Effector memory CD4-positive, alpha-beta T cell (primary cell): ENCODE results near the gene MAP3K5.

Experiments
- DNase-seq, 3 donors: peaks; one replicate each; pipeline ENCODE4 v3.0.0-alpha.2; 2020
- H3K27ac ChIP-seq: 2 replicates; pipeline ENCODE4 v1.7.0; 2013; ENCODE audit warnings: mild to moderate bottlenecking, low read length, moderate library complexity; ENCODE audit not compliant: insufficient read depth, poor library complexity, severe bottlenecking
- H3K27me3 ChIP-seq: replicated peaks from 2 replicates; pipeline ENCODE4 v1.7.0; 2013; ENCODE audit warnings: mild to moderate bottlenecking, low read length; ENCODE audit not compliant: insufficient read depth, control insufficient read depth, poor library complexity, severe bottlenecking
- H3K36me3 ChIP-seq: 2 replicates; pipeline ENCODE4 v1.7.0; 2013; ENCODE audit warnings: mild to moderate bottlenecking, low read length, moderate library complexity; ENCODE audit not compliant: control insufficient read depth, insufficient read depth
- H3K4me1 ChIP-seq: 2 replicates; pipeline ENCODE4 v1.7.0; 2013; ENCODE audit warnings: low read length, mild to moderate bottlenecking; ENCODE audit not compliant: control insufficient read depth, insufficient read depth, poor library complexity, severe bottlenecking
- H3K4me3 ChIP-seq: 2 replicates; pipeline ENCODE4 v1.7.0; 2013; ENCODE audit warnings: low read length, low read depth, mild to moderate bottlenecking; ENCODE audit not compliant: insufficient read depth, poor library complexity, severe bottlenecking
- H3K9me3 ChIP-seq: 2 replicates; pipeline ENCODE4 v1.7.0; 2013; ENCODE audit warnings: mild to moderate bottlenecking, low read length, moderate library complexity; ENCODE audit not compliant: control insufficient read depth

The MAP3K5 gene

DNA sequence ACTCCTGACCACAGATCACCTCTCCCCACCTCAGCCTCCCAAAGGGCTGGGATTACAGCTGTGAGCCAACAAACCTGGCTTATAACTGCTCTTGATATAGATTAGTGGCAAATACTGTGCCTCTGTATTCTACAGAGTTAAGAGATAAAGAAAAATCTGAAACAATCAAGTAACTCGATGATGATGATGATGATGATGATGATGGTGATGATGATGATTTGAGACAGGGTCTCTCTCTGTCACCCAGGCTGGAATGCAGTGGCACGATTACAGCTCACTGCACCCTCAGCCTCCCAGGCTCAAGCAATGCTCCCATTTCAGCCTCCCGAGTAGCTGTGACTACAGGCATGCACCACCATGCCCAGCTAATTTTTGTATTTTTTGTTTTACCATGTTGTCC lies 175.8 kb downstream of the MAP3K5 start:
- no peak overlapping the region for H3K4me3 ChIP-seq
- no peaks in the 10 kb centered on the region for H3K4me1 ChIP-seq
- H3K27me3 ChIP-seq, result no peaks in the 10 kb centered on the region
- H3K36me3 ChIP-seq, result peaks cover 41% of the 10 kb centered on the region
- no peak for DNase-seq
- H3K9me3 ChIP-seq, result no peaks in the 10 kb centered on the region
- H3K27ac ChIP-seq, result no peak overlapping the region

DNA sequence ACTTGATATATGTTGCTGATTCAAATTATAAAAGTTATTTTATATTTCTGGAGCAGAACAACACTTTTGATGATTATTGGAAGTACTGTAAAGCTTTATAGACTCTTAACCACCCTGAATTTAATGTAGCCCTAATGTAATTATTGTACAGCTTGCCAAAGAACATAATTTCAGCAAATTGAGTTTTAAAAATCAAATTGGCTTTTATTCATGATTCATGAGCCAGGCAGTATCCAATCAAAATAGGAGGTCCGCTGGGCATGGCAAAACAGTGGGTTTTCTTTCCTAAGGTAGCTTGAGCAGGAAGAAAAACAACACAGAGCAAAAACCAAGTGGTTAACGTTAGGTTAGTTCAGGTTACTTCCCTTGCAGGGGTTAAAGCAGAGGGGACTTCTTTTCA lies 177.3 kb downstream of the MAP3K5 start:
- Histone ChIP-seq H3K9me3 (no peaks in the 10 kb centered on the region), H3K4me1 (no peaks in the 10 kb centered on the region), H3K4me3 (no peak overlapping the region), H3K27me3 (no peaks in the 10 kb centered on the region), H3K36me3 (peaks cover 32% of the 10 kb centered on the region), H3K27ac (no peak overlapping the region)
- no peak for DNase-seq

DNA sequence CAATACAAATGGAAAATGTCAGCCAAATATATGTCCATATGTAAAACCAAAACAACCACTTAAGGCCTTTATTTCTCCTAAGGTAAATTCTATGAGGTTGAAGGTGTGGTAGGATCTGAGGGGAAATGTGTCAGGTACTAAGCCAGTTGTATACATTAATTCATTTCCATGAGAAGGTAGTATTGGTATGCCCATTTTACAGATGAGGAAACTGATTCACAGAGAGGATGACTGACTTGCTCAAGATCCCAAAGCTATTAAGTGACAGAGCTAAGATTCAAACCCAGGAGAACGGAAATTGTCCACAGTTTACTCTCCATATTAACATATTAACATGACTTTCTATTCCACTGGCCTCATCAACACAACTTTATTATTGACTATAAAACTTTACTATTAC lies 177.9 kb downstream of the MAP3K5 start:
- no peaks in the 10 kb centered on the region for H3K4me1 ChIP-seq
- H3K36me3 ChIP-seq, result peaks cover 26% of the 10 kb centered on the region
- no peak for DNase-seq
- no peaks in the 10 kb centered on the region for H3K9me3 ChIP-seq
- no peak overlapping the region for H3K27ac ChIP-seq
- H3K27me3 ChIP-seq, result no peaks in the 10 kb centered on the region
- H3K4me3 ChIP-seq, result no peak overlapping the region

DNA sequence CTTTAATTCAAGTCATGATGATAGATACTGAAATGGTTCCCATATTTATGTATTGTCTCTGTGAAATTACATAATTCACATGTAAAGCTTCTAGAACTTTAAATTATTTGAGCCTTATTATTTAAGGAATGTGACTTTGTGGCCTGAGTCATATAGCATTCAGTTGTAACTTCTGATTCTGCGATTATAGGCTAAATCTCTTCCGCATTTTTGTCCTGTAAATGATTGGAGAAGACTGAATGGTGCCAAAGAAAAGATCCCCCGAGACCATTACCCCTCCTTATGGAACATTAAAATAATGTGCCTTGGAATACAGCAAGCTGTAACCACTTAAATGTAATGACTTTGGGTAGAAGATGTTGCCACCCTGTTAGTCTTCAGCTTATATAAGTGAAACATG lies 178.8 kb downstream of the MAP3K5 start:
- no peaks in the 10 kb centered on the region for H3K4me1 ChIP-seq
- no peak overlapping the region for H3K27ac ChIP-seq
- no peaks in the 10 kb centered on the region for H3K27me3 ChIP-seq
- H3K4me3 ChIP-seq, result no peak overlapping the region
- no peak for DNase-seq
- peaks cover 19% of the 10 kb centered on the region for H3K36me3 ChIP-seq
- H3K9me3 ChIP-seq, result no peaks in the 10 kb centered on the region

DNA sequence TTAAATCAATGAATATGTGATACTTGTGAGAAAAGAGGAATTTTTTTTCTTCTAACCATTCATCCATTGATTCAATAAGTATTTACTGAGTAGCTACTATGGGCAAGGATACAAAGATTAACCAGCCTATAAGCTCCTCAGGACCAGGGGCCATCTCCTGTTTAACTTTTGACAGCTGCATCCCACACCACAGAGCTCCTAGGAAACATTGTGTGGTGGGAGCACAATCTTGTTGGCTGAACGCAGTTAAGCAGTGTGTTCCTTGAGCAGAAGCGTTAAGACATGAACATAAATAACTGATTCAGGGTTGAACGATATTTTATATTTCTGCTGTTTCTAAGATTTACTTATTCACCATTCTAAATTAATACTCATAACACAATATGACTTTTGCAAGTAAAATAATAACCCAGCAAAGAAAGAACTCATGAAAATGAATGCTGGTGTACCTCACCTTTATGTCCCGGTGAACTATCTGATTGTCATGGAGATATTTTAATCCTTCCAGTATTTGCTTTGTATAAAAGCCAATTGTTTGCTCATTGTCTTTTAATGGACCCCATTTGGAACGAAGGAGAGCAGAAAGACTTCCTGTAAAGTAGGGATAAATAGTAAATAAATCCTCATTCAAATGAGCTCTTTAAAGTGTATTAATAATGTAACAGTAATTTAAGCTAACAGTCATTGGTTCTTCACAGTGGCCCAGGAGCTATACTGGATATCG lies 179.4 kb downstream of the MAP3K5 start:
- Histone ChIP-seq H3K9me3 (no peaks in the 10 kb centered on the region), H3K27ac (no peak overlapping the region), H3K4me1 (no peaks in the 10 kb centered on the region), H3K4me3 (no peak overlapping the region), H3K27me3 (no peaks in the 10 kb centered on the region), H3K36me3 (peaks cover 19% of the 10 kb centered on the region)
- DNase-seq, result no peak

DNA sequence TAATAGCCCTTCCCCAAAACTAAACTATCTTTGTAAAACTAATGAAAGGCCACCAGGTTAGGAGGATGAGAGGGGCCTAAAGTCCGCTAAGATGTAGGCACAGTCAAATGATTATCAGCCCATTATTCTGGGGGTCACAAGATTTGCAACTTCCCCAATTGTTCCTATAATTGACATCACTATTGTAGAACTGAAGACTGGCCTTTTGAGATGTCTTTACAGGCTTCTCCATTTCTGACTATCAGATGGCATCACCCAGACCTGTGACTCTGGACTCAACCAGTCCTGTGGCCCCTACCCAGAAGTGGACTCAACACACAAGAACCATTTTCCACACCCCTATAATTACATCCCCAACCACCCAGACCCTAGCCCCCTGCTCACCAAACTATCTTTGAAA lies 180.5 kb downstream of the MAP3K5 start:
- Histone ChIP-seq H3K9me3 (no peaks in the 10 kb centered on the region), H3K36me3 (peaks cover 19% of the 10 kb centered on the region), H3K27ac (no peak overlapping the region)

DNA sequence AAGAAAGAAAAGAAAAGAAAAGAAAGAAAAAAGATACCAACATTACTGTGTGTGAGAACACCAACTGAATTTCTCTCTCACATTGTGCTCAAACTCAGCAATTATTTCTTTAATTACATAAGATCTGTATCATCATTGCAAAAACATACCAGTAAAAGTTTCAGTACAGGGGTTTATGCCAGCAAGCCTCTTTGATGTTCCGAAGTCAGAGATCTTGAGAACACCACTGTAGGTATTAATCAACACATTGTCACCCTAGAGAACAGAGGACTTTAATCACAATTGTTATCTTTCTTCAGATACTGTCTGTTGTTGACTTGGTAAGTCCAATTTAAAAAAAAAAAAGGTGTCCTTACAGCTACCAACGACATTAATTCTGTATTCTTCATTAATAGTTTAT lies 181.1 kb downstream of the MAP3K5 start:
- Histone ChIP-seq H3K27ac (no peak overlapping the region), H3K27me3 (no peaks in the 10 kb centered on the region), H3K9me3 (no peaks in the 10 kb centered on the region), H3K36me3 (peaks cover 19% of the 10 kb centered on the region), H3K4me3 (no peak overlapping the region), H3K4me1 (no peaks in the 10 kb centered on the region)
- DNase-seq, result no peak

More for the DNA sequence above, 180.5 kb downstream of the MAP3K5 start:
- DNase-seq, result no peak
- no peaks in the 10 kb centered on the region for H3K4me1 ChIP-seq
- no peak overlapping the region for H3K4me3 ChIP-seq
- H3K27me3 ChIP-seq, result no peaks in the 10 kb centered on the region

DNA sequence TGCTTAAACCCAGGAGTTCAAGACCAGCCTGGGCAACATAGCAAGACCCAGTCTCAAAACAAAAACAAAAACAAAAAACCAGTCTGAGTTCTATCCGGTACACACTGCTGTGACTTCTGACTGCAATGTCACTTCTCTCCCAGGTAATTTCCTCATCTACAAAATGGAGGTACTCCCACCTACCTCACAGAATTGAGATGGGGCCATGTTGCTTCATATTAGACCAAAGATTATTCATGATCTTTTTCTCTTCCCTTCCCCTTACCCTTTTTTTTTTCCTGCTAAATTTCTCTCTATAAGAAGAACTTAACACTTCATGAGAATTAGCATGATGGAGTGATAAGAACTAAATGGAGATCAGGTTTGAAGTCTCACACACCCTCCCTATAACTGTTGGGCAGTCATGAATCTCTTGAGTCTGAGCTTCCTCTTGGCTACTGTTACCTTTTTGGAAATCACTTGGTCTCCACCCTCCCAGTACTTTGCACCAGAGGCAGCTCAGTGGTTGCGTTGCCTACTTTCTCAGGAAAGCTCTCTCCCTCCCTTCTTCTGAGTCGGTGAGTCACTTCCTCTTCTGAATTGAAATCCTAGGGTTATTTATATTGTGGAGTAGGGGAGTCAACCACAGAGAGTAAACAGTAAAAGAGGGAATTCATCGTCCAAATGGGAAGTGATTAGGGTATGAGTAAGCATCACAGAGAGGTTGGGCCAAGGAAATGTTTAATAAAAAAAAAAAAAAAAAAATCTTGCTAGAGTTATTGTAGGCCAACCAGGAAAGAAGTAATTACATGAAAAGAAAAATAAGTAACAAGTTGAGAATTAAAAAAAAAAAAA lies 182.2 kb downstream of the MAP3K5 start:
- Histone ChIP-seq H3K36me3 (peaks cover 26% of the 10 kb centered on the region), H3K27me3 (no peaks in the 10 kb centered on the region), H3K9me3 (no peaks in the 10 kb centered on the region), H3K4me1 (no peaks in the 10 kb centered on the region), H3K27ac (no peak overlapping the region), H3K4me3 (no peak overlapping the region)
- no peak for DNase-seq

DNA sequence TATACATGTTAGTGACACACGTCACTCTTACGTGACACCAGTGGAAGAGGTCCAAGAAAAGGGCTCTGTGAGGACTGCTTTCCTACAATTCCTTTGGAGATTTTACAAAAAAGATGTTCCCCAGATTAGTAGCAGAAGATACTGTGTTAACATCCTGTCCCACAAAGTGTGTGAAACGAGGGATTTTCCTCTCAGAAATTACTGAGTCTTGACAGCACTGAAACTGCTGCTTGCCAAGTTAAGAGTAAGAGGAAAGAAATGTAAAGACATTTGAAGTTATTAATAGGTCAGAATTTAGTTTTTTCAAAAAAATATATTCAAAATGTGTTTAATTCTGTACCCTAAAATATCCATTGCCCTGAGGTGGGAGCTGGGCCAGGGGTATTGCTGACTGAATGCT lies 183.3 kb downstream of the MAP3K5 start:
- no peaks in the 10 kb centered on the region for H3K27me3 ChIP-seq
- no peaks in the 10 kb centered on the region for H3K9me3 ChIP-seq
- no peak overlapping the region for H3K27ac ChIP-seq
- no peak for DNase-seq
- no peak overlapping the region for H3K4me3 ChIP-seq
- no peaks in the 10 kb centered on the region for H3K4me1 ChIP-seq
- peaks cover 31% of the 10 kb centered on the region for H3K36me3 ChIP-seq
